Stimulated activated CD4-positive, alpha-beta T cell treated with anti-CD3 and anti-CD28 coated beads, Interleukin-2, amount 100 ng/mL, for 24 hours (primary cell): Measurements from ENCODE around the gene NAA40.
A peak's percentile ranks its signal among the peaks of the same experiment; 100 is the strongest.

Experiments used
- DNase-seq, 2 donors: peaks; one replicate each; pipeline ENCODE4 v3.0.0-alpha.2; 2020

The NAA40 gene

GRCh38 chr11:63938479-63939396 is at the start of gene NAA40:
Gene NAA40, plus strand, starts transcription at chr11:63939002. Its CDS starts 95 bp downstream, at chr11:63939097.
- peak; percentile 92 to 95 for DNase-seq

- no peak for DNase-seq
Measured at GRCh38 chr11:63889344-63889743, 49.5 kb upstream of the NAA40 start.

DNA sequence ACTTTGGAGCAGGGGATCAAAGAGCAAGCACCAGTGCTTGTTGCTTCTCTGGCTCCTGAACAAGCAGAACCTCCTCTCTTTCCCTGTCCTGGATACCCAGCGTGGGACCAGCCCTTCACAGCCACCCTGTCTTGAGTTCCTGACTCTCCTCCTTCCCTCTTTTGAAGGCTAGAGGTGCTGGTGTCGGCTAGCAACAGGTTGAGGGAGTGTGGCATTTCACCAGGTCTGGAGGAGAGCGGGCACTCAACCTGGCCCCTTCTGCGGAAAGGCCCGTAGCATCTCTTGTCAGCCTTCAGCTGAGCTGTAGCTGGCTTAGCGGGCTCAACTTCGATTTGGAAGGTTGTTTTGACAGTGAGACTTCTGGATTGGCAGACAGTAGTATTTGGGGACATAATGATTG is 48.4 kb upstream of the NAA40 start:
- no peak for DNase-seq

GRCh38 chr11:63892228-63892627 is 46.6 kb upstream of the NAA40 start:
- DNase-seq, result no peak

GRCh38 chr11:63893355-63893754 is 45.4 kb upstream of the NAA40 start:
- no peak for DNase-seq

GRCh38 chr11:63896071-63896470 is 42.7 kb upstream of the NAA40 start:
- no peak for DNase-seq

DNA sequence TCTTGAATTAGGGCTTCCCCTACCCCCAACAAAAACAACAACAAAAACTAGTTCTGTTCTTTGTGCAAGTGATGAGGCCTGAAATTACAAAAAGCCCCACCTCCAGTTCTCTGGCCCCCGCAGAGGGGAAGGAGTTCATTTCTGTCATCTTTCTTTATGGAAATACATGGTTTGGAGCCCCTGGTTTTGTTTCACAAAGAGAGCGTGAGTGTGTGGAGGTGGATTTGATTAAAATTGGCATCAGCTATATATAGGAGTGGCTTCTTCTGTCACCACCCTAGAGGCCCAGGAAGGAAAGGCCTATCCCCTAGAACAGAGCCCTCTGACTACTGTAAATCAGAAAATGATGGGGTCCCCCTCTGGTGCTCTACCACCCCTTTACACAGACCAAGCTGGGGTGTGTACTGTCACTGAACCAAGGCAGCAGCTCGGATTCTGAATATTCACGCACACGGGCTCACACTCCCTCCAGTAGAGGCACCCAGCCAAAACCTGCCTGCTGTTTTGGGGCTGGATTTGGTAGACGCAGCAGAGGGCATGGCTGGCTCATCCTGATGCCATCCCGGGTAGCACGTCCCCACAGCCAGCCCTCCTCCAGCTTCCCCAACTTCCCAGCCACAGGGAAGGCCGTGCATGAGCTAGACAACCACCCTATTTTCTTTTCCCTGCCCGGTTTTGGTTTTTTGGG is 41.2 kb upstream of the NAA40 start:
- DNase-seq, result no peak

GRCh38 chr11:63901660-63902059 is 37.1 kb upstream of the NAA40 start:
- no peak for DNase-seq

- DNase-seq, result no peak
Measured at GRCh38 chr11:63903884-63904283, 34.9 kb upstream of the NAA40 start.

DNA sequence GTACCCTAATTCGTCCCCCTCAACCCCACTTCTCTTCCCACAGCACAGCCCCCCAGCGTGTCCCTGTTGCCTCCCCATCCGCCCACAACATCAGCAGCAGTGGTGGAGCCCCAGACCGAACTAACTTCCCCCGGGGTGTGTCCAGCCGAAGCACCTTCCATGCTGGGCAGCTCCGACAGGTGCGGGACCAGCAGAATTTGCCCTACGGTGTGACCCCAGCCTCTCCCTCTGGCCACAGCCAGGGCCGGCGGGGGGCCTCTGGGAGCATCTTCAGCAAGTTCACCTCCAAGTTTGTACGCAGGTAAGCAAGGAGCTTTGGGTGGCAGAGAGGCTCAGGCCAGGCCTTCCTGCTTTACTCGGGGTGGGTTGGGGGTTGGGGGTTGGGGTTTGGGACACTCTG is 34.1 kb upstream of the NAA40 start:
- DNase-seq, result no peak

GRCh38 chr11:63905179-63905578 is 33.6 kb upstream of the NAA40 start:
- DNase-seq, result no peak

- DNase-seq, result no peak
Measured at GRCh38 chr11:63906087-63906486, 32.7 kb upstream of the NAA40 start.

- peak; percentile 65 to 67 for DNase-seq
Measured at GRCh38 chr11:63906585-63906984, 32.2 kb upstream of the NAA40 start.

DNA sequence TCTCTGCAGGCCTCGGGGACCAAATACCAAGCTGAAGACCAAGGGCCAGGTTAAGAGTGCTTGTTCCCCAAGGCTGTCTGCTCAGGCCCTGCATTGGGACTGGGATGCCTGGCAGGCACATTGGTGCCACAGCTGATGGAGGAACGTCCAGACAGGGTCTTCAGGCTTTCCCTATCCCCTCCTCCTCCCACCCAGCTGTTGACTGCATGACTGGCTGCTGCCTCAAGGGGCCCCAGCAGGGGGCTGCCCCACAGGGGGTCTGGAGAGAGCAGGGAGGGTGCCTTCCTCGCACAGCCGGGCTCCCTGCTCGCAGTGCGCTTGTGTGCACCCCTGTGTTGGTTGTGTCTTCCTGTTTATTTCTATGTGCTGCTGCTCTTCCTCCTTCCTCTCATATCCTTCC is 31.7 kb upstream of the NAA40 start:
- DNase-seq, result no peak

DNA sequence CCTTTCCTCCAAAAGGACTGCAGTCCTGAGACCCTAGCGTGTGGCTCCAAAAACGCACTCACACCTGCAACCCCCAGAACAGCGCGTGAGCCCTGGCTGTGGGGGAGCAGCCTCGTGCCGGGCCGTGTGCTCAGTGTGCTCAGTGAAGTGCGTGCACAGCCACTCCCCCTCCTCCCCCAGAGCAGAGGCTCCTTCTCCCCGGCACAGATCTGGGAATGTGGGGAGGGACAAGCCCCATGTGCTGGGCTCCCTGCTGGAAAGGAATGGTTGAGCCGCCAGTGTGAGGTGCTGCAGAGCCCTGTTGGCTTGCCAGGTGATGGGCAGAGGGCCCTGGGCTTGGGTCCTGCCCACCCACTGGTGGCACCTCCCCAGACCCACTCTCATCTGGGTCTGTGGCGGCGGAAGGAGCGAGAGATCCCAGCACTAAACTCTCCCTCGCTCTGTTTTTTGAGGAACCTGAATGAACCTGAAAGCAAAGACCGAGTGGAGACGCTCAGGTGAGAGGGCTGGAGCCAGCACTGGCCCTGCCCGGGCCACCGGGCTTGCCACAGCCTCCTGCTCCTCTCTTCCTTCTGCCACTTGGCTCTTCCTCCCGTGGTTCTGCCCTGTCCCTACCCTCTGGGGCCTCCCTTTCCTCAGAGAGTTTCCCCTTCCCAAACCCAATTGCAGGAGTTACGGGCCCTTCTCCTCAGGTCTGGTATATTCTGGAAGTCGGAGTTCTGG is 30.8 kb upstream of the NAA40 start:
- no peak for DNase-seq

- DNase-seq, result no peak
Measured at GRCh38 chr11:63908631-63909401, 30.0 kb upstream of the NAA40 start.

- DNase-seq, result no peak
Measured at GRCh38 chr11:63909591-63910506, 29.0 kb upstream of the NAA40 start.

DNA sequence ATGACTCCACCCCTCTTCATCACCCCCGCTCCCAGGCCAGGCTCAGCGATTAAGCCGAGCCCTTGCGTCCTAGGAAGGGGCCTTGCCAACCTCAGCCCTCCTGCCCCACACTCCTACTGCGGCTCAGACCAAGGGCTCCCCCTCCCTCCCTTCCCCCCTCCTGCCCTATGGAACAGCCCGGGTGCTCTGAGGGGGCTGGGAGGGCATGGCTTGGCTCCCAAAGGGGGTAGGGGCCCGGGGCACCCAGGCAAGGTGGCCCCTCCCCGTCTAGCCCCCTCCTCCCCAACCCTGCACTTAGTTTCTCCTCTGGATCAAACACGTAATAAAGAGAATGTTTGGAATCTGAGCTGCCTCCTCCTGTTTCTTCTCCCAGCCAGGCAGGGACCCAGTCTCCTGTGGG is 28.1 kb upstream of the NAA40 start:
- no peak for DNase-seq

DNA sequence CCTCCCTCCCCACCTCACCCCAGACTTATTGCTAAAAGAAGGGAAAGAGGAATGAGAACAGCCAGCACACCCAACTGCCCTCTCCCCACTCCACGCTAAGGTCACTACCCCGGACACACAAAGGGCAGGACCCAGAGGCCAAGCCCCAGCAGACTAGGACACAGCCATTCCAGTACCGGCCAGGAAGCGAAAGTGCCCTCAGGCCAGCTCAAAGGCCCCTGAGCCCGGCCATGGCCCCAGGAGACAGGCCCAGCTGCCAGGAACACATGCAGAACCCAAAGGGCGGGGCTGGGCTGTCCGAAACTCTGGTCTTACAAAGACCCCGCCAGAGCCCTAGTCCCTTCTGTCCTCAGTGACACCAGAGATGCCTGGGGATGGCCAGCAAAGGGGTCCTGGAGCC is 27.4 kb upstream of the NAA40 start:
- no peak for DNase-seq

- no peak for DNase-seq
Measured at GRCh38 chr11:63911876-63912275, 26.9 kb upstream of the NAA40 start.

DNA sequence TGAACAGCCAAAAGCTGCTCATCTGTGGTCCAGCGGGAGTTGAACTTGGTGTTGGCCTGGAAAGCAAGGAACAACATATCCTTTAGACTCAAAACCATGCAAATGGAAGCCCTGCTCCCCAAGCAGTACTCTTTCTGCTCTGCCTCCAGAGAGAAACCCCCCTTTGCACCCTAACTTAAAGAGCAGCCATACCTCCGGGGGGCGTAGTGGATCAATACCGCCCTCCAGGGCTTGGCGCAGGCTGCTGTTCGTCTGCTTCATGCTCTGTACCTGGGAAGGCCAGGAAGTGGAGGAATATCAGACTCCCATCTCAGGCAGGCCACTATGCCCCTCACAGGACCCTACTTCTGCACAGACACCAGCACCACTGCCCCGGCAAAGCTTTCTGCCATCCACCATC is 26.1 kb upstream of the NAA40 start:
- no peak for DNase-seq
